ENCODE measurements around the gene CYP26C1. TPM values are rescaled to one million over a fixed set of nuclear protein-coding genes. Genes with fewer than 3 reads are reported as not detected.

Gene CYP26C1
- total RNA-seq, 2 experiments from 2014 or later = not detected

GRCh38 chr10:93075369-93076221 lies 15.0 kb downstream of the CYP26C1 start:
- Mint-ChIP-seq H3K9me3 (no peaks in the 10 kb centered on the region), H3K4me1 (peaks cover 36% of the 10 kb centered on the region), H3K27me3 (peaks cover 83% of the 10 kb centered on the region), H3K36me3 (ENCODE audit: low read depth) (no peaks in the 10 kb centered on the region), H3K27ac (no peak overlapping the region), H3K4me3 (peak overlapping the region; percentile 27)
- ChIA-PET CTCF (interaction anchor here (0.8 to 1.8 kb wide), 3 partner anchors 13 to 282 kb away, joined by 3 to 6 read pairs (median 5); no protein-coding TSS in a partner anchor), POLR2A (interaction anchor here (0.9 kb wide), 1 partner anchor 12 kb away, joined by 3 read pairs; no protein-coding TSS in a partner anchor)
- no peak for DNase-seq

DNA sequence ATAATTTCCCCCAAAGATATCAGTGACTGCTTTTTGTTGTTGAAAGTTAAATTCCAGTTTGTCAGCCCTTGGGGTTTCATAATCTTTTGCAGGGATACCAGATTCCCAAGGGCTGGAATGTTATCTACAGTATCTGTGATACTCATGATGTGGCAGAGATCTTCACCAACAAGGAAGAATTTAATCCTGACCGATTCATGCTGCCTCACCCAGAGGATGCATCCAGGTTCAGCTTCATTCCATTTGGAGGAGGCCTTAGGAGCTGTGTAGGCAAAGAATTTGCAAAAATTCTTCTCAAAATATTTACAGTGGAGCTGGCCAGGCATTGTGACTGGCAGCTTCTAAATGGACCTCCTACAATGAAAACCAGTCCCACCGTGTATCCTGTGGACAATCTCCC lies 16.3 kb downstream of the CYP26C1 start:
- Mint-ChIP-seq H3K4me3 (no peak overlapping the region), H3K27ac (no peak overlapping the region), H3K27me3 (peaks cover 80% of the 10 kb centered on the region), H3K4me1 (peaks cover 28% of the 10 kb centered on the region), H3K36me3 (ENCODE audit: low read depth) (no peaks in the 10 kb centered on the region), H3K9me3 (no peaks in the 10 kb centered on the region)
- POLR2A ChIA-PET = no interaction called here
- CTCF ChIA-PET = interaction anchor here (0.8 to 1.8 kb wide), 3 partner anchors 230 to 280 kb away, joined by 3 to 5 read pairs (median 3); no protein-coding TSS in a partner anchor
- no peak for DNase-seq

- ChIA-PET CTCF (interaction anchor here (1.0 to 1.8 kb wide), 2 partner anchors 231 to 279 kb away, joined by 3 to 5 read pairs; no protein-coding TSS in a partner anchor), POLR2A (no interaction called here)
- H3K27me3 Mint-ChIP-seq = peaks cover 69% of the 10 kb centered on the region
- no peaks in the 10 kb centered on the region for H3K36me3 Mint-ChIP-seq (ENCODE audit: low read depth)
- no peak overlapping the region for H3K4me3 Mint-ChIP-seq
- peaks cover 24% of the 10 kb centered on the region for H3K4me1 Mint-ChIP-seq
- DNase-seq = no peak
- no peaks in the 10 kb centered on the region for H3K9me3 Mint-ChIP-seq
- no peak overlapping the region for H3K27ac Mint-ChIP-seq
Observed at GRCh38 chr10:93077860-93078337, 17.3 kb downstream of the CYP26C1 start.

GRCh38 chr10:93079663-93080349 lies 19.2 kb downstream of the CYP26C1 start:
- Mint-ChIP-seq H3K9me3 (no peaks in the 10 kb centered on the region), H3K36me3 (ENCODE audit: low read depth) (no peaks in the 10 kb centered on the region), H3K4me1 (peaks cover 13% of the 10 kb centered on the region), H3K4me3 (no peak overlapping the region), H3K27me3 (peaks cover 56% of the 10 kb centered on the region), H3K27ac (no peak overlapping the region)
- ChIA-PET POLR2A (no interaction called here), CTCF (interaction anchor here (0.6 to 1.6 kb wide), 8 partner anchors 8 to 378 kb away, joined by 3 to 6 read pairs (median 4); no protein-coding TSS in a partner anchor)
- DNase-seq = no peak

DNA sequence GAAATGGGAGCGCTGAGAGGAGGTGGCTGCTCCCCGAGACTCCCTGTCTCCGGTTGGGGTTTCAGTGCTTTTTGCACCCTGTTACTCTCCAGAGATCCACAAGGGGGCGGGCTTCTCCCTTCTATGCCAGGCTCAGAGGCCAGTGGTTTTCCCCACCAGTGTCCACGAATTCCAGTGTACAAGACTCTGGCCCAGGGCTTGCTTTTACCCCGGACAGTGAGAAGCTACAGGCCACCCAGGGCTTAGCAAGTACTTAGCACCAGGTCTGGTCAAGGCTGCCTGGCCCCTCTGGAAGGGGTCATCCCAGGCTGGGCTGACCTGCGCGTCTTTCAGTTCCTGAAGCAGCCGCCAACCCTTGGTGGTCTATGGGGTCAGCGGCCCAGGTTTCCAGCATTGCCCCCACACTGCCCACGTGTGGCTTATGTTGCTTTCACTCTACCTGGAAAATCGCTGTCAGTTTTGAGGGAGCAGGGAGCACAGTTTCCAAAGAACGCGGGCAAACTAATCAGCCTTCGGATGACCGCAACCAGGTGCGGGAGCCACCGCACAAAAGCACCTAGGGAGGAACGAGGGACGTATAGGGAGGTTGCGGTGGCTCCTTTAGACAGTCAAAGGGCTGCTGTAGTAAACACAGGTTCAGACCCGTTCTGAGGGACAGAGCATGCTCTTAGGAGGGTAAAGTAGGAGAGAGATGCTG lies 19.9 kb downstream of the CYP26C1 start:
- CTCF ChIA-PET = interaction anchor here (0.8 to 1.8 kb wide), 9 partner anchors 13 to 377 kb away, joined by 3 to 6 read pairs (median 4); no protein-coding TSS in a partner anchor
- Mint-ChIP-seq H3K4me3 (no peak overlapping the region), H3K36me3 (ENCODE audit: low read depth) (no peaks in the 10 kb centered on the region), H3K4me1 (peaks cover 7% of the 10 kb centered on the region), H3K9me3 (no peaks in the 10 kb centered on the region), H3K27ac (no peak overlapping the region), H3K27me3 (peaks cover 49% of the 10 kb centered on the region)
- DNase-seq = peak; percentile 51
- POLR2A ChIA-PET = no interaction called here

GRCh38 chr10:93081318-93081717 lies 20.7 kb downstream of the CYP26C1 start:
- Mint-ChIP-seq H3K36me3 (ENCODE audit: low read depth) (no peaks in the 10 kb centered on the region), H3K27ac (no peak overlapping the region), H3K9me3 (no peaks in the 10 kb centered on the region), H3K4me3 (no peak overlapping the region), H3K27me3 (peaks cover 41% of the 10 kb centered on the region), H3K4me1 (peaks cover 2% of the 10 kb centered on the region)
- ChIA-PET CTCF (interaction anchor here (0.6 to 1.8 kb wide), 4 partner anchors 28 to 1168 kb away, joined by 3 to 5 read pairs (median 3); no protein-coding TSS in a partner anchor), POLR2A (no interaction called here)
- no peak for DNase-seq

DNA sequence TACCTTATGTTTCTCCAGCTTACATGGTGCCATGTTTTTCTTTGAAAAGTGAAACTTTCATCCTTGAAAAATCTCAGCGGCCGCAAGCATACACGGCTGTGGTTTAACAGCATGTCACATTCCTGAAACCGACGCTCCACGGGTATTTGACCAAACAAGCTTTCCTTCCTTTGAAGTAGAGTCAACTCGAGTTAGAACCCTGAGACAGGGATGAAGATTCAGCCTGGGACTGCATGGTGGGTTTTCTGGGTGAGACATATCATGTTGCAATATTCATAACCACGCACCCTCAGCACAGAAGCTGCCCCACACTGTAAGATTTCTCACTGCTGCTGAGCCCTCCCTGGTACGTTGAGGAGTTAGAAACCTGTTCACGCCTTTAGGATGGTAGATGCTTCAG lies 21.2 kb downstream of the CYP26C1 start:
- Mint-ChIP-seq H3K36me3 (ENCODE audit: low read depth) (no peaks in the 10 kb centered on the region), H3K4me3 (no peak overlapping the region), H3K27me3 (peaks cover 36% of the 10 kb centered on the region), H3K27ac (no peak overlapping the region), H3K9me3 (no peaks in the 10 kb centered on the region), H3K4me1 (peaks cover 2% of the 10 kb centered on the region)
- no peak for DNase-seq
- ChIA-PET CTCF (interaction anchor here (0.6 to 1.8 kb wide), 3 partner anchors 28 to 1167 kb away, joined by 3 to 5 read pairs (median 3); no protein-coding TSS in a partner anchor), POLR2A (no interaction called here)

DNA sequence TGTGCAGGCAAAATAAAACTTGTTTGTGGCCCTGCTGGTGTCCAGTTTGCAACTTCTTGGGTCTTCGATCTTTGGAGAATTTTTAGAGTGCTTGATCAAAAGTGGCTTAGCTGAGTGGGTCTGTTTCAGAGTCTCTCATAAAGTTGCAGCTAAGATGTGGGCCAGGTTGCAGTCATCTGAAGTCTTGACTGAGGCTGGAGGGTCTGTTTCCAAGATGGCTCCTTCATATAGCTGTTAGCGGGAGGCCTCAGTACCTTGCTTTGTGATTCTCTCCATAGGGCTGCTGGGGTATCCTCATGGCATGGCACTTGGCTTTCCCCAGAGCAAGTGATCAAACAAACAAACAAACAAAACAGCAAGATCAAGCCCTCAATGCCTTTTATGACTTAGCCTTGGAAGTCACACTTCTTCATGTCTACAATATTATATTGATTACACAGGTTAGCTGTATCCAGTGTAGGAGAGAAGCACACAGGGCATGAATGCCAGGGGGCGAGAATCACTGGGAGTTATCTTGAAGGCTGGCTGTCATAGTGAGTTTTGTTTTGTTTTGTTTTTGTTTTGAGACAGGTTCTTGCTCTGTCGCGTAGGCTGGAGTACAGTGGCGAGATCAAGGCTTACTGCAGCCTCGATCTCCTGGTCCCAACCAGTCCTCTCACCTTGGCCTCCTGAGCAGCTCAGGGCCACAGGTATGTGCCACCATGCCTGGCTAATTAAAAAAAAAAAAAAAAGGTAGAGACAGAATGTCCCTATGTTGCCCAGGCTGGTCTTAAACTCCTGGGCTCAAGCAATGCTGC lies 23.3 kb downstream of the CYP26C1 start:
- Mint-ChIP-seq H3K4me3 (no peak overlapping the region), H3K9me3 (no peaks in the 10 kb centered on the region), H3K36me3 (ENCODE audit: low read depth) (no peaks in the 10 kb centered on the region), H3K4me1 (peaks cover 2% of the 10 kb centered on the region), H3K27ac (no peak overlapping the region), H3K27me3 (peaks cover 30% of the 10 kb centered on the region)
- POLR2A ChIA-PET = no interaction called here
- CTCF ChIA-PET = no interaction called here
- DNase-seq = no peak

- ChIA-PET CTCF (no interaction called here), POLR2A (no interaction called here)
- H3K9me3 Mint-ChIP-seq = no peaks in the 10 kb centered on the region
- no peak for DNase-seq
- no peak overlapping the region for H3K27ac Mint-ChIP-seq
- H3K4me3 Mint-ChIP-seq = no peak overlapping the region
- H3K27me3 Mint-ChIP-seq = peaks cover 18% of the 10 kb centered on the region
- H3K4me1 Mint-ChIP-seq = no peaks in the 10 kb centered on the region
- H3K36me3 Mint-ChIP-seq (ENCODE audit: low read depth) = no peaks in the 10 kb centered on the region
Observed at GRCh38 chr10:93085272-93085859, 24.8 kb downstream of the CYP26C1 start.

DNA sequence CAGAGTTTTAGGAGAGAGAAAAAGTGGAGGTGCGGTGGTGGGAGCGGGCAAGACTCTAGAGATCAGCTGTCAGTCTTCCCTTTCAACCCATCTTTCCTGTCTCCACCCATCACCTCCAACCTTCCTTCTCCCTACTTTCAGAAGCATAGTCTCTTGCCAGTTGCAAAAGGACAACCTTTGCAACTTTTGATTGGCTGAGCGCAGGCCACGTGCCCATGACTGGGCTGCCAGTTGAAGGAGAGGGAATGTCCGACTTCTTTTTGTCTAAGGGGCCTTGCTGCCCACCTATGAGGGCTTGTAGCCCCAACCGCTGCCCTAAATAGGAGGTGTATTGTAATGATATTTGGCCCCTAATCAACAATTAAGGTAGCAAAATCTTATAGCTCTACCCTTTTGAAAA lies 25.7 kb downstream of the CYP26C1 start:
- CTCF ChIA-PET = no interaction called here
- Mint-ChIP-seq H3K27me3 (peaks cover 13% of the 10 kb centered on the region), H3K4me1 (no peaks in the 10 kb centered on the region), H3K36me3 (ENCODE audit: low read depth) (no peaks in the 10 kb centered on the region), H3K27ac (no peak overlapping the region), H3K4me3 (no peak overlapping the region), H3K9me3 (no peaks in the 10 kb centered on the region)
- DNase-seq = no peak
- POLR2A ChIA-PET = no interaction called here

DNA sequence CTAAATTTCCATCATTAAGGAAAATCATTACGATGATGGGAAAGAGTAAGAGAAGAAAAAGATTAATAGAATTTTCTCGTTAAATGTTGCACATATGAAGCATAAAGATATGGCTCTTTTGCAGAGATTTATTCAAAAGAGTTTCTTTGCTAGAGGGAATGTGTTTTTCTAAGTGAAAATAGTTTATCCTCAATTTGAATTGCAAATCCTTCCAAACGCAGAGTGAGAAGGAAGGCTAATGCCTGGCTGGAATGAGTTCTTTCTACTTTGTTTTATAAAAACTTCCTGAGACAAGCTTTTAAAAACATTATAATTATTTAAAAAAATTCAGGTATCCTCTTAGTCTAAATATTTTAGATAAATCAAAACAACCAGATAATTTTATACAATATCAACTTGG lies 27.2 kb downstream of the CYP26C1 start:
- POLR2A ChIA-PET = no interaction called here
- CTCF ChIA-PET = no interaction called here
- Mint-ChIP-seq H3K27ac (no peak overlapping the region), H3K4me3 (no peak overlapping the region), H3K4me1 (no peaks in the 10 kb centered on the region), H3K9me3 (no peaks in the 10 kb centered on the region), H3K27me3 (peaks cover 9% of the 10 kb centered on the region), H3K36me3 (ENCODE audit: low read depth) (no peaks in the 10 kb centered on the region)
- no peak for DNase-seq

GRCh38 chr10:93088466-93088865 lies 27.9 kb downstream of the CYP26C1 start:
- ChIA-PET POLR2A (no interaction called here), CTCF (no interaction called here)
- Mint-ChIP-seq H3K4me3 (no peak overlapping the region), H3K36me3 (ENCODE audit: low read depth) (no peaks in the 10 kb centered on the region), H3K4me1 (no peaks in the 10 kb centered on the region), H3K9me3 (no peaks in the 10 kb centered on the region), H3K27me3 (peaks cover 7% of the 10 kb centered on the region), H3K27ac (no peak overlapping the region)
- no peak for DNase-seq

Data from activated CD4-positive, alpha-beta memory T cell treated with anti-CD3 and anti-CD28 coated beads, Interleukin-2, amount 10 ng/mL, durations not matched to agents 7 days and 5 days (primary cell).